NCI-H460 (cell line): ENCODE results near the gene CCR6. TPM values are rescaled to one million over a fixed set of nuclear protein-coding genes. Genes with fewer than 3 reads are reported as not detected.
"Not testable (repeated sequence)": the region's sequence is repeated elsewhere in the genome, so short reads cannot be mapped to it uniquely, and the experiment has no call there.

Experiments used
- DNase-seq: peaks from one replicate; pipeline ENCODE4 v3.0.0-alpha.2; 2016; ENCODE audit warnings: low read depth; ENCODE audit errors: extremely low read depth
- total RNA-seq: library from RNA; depleted of rRNA; stranded (reverse); fragments of >200 nt; shearing (Covaris generic); gene quantifications from 2 replicates; pipeline ENCODE4 v1.2.3, GENCODE V29; 2014; rRNA removed

The CCR6 gene
- total RNA-seq, 1 experiment from 2014 or later: not detected

GRCh38 chr6:167165858-167166471, 43.1 kb downstream of the CCR6 start:
- no peak for DNase-seq

GRCh38 chr6:167167699-167168098, 44.8 kb downstream of the CCR6 start:
- not testable (repeated sequence) for DNase-seq

- DNase-seq: not testable (repeated sequence)
Observed at GRCh38 chr6:167168296-167168695, 45.4 kb downstream of the CCR6 start.

- DNase-seq: not testable (repeated sequence)
Observed at GRCh38 chr6:167169867-167170266, 47.0 kb downstream of the CCR6 start.

DNA sequence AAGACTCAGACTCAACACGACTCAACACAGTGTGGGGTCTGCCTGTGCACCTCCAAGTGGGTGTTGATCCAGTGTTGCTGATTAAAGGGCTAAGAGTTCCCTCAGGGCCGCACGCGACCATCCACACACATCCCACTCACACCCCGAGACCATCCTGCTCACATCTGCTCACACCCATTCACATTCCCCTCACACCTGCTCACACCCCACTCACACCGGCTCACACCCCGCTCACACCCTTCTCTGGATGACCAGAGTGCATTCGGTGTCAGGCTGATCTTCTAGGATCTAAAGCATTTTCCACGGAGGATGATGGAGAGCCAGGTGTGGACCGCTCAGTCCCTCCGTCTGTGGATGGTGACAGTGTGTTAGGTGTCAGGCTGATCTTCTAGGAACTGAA, 48.4 kb downstream of the CCR6 start:
- DNase-seq: not testable (repeated sequence)

- DNase-seq: not testable (repeated sequence)
Observed at GRCh38 chr6:167172011-167172410, 49.1 kb downstream of the CCR6 start.

DNA sequence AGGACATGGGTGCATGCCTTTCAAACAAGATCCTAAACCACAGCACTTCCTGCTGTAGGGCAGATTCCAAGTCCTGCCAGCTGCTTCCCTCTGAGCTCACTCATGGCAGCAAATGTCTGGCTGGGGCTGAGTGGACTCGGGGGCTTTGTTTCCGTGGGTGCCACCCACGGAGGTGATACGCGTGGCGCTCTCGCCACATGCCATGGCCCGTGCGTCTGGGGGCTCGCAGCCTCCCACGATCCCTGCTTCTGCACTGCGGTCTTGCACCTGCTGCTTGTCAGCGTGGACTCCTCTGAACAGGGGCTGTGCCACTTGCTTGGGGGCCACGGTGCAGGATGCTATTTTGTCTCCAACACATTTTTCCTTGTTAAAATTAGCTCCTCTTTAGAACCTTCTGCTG, 54.4 kb downstream of the CCR6 start:
- DNase-seq: not testable (repeated sequence)

- DNase-seq: not testable (repeated sequence)
Observed at GRCh38 chr6:167178896-167179655, 56.2 kb downstream of the CCR6 start.

DNA sequence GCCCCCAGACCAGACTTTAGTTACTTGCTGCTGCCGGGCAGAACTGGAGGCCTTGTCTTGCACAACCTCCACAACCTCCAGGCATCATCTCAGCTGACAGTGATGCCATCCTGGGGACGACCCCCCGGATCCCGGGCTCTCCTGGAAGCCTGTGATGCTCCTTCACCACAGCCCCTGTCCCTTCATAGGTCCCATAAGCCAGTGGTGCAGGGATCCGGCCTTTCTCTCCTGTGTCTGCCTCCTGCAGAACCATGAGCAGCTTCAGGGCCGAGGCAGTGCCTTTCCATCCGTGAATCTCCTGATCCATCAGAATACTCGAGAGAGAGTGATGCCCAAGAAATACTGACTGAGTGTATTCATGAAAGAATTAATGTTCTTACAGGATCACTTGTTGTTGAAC, 57.2 kb downstream of the CCR6 start:
- not testable (repeated sequence) for DNase-seq

DNA sequence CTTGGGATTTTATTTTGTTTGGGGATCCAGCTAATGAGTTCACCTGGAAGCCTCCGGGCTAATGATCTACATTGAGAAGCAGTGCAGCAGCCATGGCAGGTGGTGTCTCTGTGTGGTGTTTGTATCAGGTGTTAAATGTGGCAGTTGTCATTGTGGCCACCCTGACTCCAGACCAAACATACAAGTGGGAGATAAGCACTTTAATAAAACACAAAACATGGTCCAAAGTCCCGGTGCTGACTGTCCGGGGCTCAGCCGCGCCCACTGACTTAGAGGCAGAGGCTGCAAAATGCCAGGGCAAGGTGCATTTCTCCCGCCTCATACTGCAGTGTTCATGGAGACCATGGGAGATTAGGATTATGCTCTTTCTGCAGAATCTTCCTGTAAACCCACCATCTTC, 58.5 kb downstream of the CCR6 start:
- not testable (repeated sequence) for DNase-seq

DNA sequence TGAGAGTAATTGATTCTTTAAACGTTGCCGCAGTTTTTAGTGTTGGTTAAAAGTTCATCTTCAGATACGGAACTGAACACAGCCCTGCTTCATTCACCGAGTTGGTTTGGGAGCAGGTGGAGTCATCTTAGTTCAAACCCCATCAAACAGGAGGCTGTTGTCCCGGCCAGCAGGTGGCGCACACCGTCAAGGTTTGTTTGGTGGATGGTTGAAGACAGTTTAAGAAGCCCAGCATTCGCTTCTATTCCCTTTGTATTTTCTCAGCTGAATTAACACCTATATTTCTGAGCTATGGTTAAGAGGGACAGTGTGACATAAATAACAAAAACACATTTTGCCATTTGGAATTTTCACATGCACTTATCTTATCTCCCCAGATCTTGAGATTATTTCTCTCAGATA, 60.0 kb downstream of the CCR6 start:
- not testable (repeated sequence) for DNase-seq

GRCh38 chr6:167185101-167185500, 62.2 kb downstream of the CCR6 start:
- not testable (repeated sequence) for DNase-seq

GRCh38 chr6:167187275-167187674, 64.4 kb downstream of the CCR6 start:
- DNase-seq: not testable (repeated sequence)

Other genes with a start within 250 kb of the CCR6 start
- gene RNASET2, start 166.5 kb upstream of the CCR6 start, total RNA-seq: 37.7 and 40.0 TPM in 2 replicates
- gene CEP43, start 123.7 kb upstream of the CCR6 start, total RNA-seq: 12.1 and 14.9 TPM in 2 replicates
- not detected in 2 replicates for gene GPR31, start 34.9 kb downstream of the CCR6 start, total RNA-seq
- not detected in 2 replicates for gene UNC93A, start 168.2 kb downstream of the CCR6 start, total RNA-seq
- gene TTLL2, start 202.0 kb downstream of the CCR6 start, total RNA-seq: not detected in 2 replicates